ENCODE data around the gene NUDCD3.

GRCh38 chr7:44460325-44460724, 30.1 kb downstream of the NUDCD3 start:
- TF ChIP-seq ZNF70 (CRISPR knock-in tag; IDR thresholded peaks at IDR 0.05) (no peak), RARB (CRISPR knock-in tag; IDR thresholded peaks at IDR 0.05) (no peak), SNAI2 (CRISPR knock-in tag; IDR thresholded peaks at IDR 0.05) (no peak), ZC3H10 (CRISPR knock-in tag; IDR thresholded peaks at IDR 0.05) (no peak), ARNTL (CRISPR knock-in tag; IDR thresholded peaks at IDR 0.05; ENCODE audit: borderline replicate concordance, low read depth) (no peak), TOX (CRISPR knock-in tag; IDR thresholded peaks at IDR 0.05; ENCODE audit: borderline replicate concordance) (no peak), ESRRG (CRISPR knock-in tag; IDR thresholded peaks at IDR 0.05) (no peak), PATZ1 (CRISPR knock-in tag; IDR thresholded peaks at IDR 0.05; ENCODE audit: borderline replicate concordance) (no peak)

All from SK-N-SH treated with all-trans-retinoic acid at 6 μM for 48 hours (cell line).